CD4-positive, alpha-beta T cell treated with Interleukin-21 for 1 hour (primary cell): ENCODE data around the gene SPATA13.

Experiments used
- DNase-seq: peaks from one replicate; pipeline ENCODE4 v3.0.0-alpha.2; 2020

Gene SPATA13

GRCh38 chr13:24225930-24226329 lies 65.4 kb downstream of the SPATA13 start:
- no peak for DNase-seq

- no peak for DNase-seq
Observed at GRCh38 chr13:24226762-24227161, 66.2 kb downstream of the SPATA13 start.

GRCh38 chr13:24228852-24229458 lies 68.4 kb downstream of the SPATA13 start:
- peak; percentile 70 for DNase-seq

GRCh38 chr13:24230428-24231072 lies 70.0 kb downstream of the SPATA13 start:
- peak; percentile 31 for DNase-seq

GRCh38 chr13:24231377-24231776 lies 70.9 kb downstream of the SPATA13 start:
- no peak for DNase-seq

- DNase-seq, result no peak
Observed at GRCh38 chr13:24232037-24232436, 71.5 kb downstream of the SPATA13 start.

GRCh38 chr13:24232474-24232873 lies 72.0 kb downstream of the SPATA13 start:
- DNase-seq, result no peak

GRCh38 chr13:24233351-24233901 lies 72.9 kb downstream of the SPATA13 start:
- no peak for DNase-seq

- DNase-seq, result no peak
Observed at GRCh38 chr13:24234200-24234915, 73.8 kb downstream of the SPATA13 start.

- no peak for DNase-seq
Observed at GRCh38 chr13:24237356-24237755, 76.8 kb downstream of the SPATA13 start.

GRCh38 chr13:24241336-24241735 lies 80.8 kb downstream of the SPATA13 start:
- DNase-seq, result no peak

- DNase-seq, result no peak
Observed at GRCh38 chr13:24242100-24242499, 81.6 kb downstream of the SPATA13 start.

GRCh38 chr13:24243302-24243701 lies 82.8 kb downstream of the SPATA13 start:
- no peak for DNase-seq

- no peak for DNase-seq
Observed at GRCh38 chr13:24244802-24245201, 84.3 kb downstream of the SPATA13 start.

- DNase-seq, result no peak
Observed at GRCh38 chr13:24247016-24247415, 86.5 kb downstream of the SPATA13 start.

- no peak for DNase-seq
Observed at GRCh38 chr13:24249624-24250023, 89.1 kb downstream of the SPATA13 start.

- DNase-seq, result no peak
Observed at GRCh38 chr13:24250376-24251057, 90.0 kb downstream of the SPATA13 start.

GRCh38 chr13:24251525-24251924 lies 91.0 kb downstream of the SPATA13 start:
- peak; percentile 94 for DNase-seq

- peak; percentile 73 for DNase-seq
Observed at GRCh38 chr13:24252136-24252535, 91.6 kb downstream of the SPATA13 start.

- no peak for DNase-seq
Observed at GRCh38 chr13:24253520-24254145, 93.1 kb downstream of the SPATA13 start.

GRCh38 chr13:24254146-24254841 lies 93.8 kb downstream of the SPATA13 start:
- DNase-seq, result peak; percentile 79

- DNase-seq, result no peak
Observed at GRCh38 chr13:24257497-24257896, 97.0 kb downstream of the SPATA13 start.
